Right lobe of liver (tissue), 4 donors: ENCODE data around the gene TPBGL.

ENCODE experiments used
- CTCF ChIP-seq, 4 donors: fragments of 200-600 bp in 3 of 4; fragments of 450-650 bp in 1 of 4; IDR thresholded peaks; one replicate each; pipeline versions ENCODE4 v1.5.1 to v1.8.0; 2016 to 2022; ENCODE audit warnings: antibody characterized with exemption in 4 of 4, mild to moderate bottlenecking in 2 of 4
- POLR2A ChIP-seq: fragments of 450-650 bp; IDR thresholded peaks from one replicate; pipeline ENCODE4 v1.6.1; 2017; ENCODE audit warnings: antibody characterized with exemption, mild to moderate bottlenecking
- donor health status: DM: no; HTN: no; CAD: no.
- donor health status: DM: no; HTN: no; CAD: no.
- donor health status: DM: no; HTN: yes; CAD: no.

- TF ChIP-seq CTCF (IDR thresholded peaks at IDR 0.05) (no peak), POLR2A (no peak)
Measured at GRCh38 chr11:75205564-75206020, 35.0 kb upstream of the TPBGL start.
